RWPE1 (cell line): ENCODE measurements around the gene ZNF446.

Experiments
- CTCF ChIA-PET: fragments of 350-600 bp; sonication (Branson Sonifier 250); formaldehyde crosslinking; extraction: SDS; loops from one replicate; lab custom pipeline; 2021; lab: Yijun Ruan, JAX
- POLR2A ChIA-PET: fragments of 400-600 bp; formaldehyde crosslinking; extraction: SDS; loops from one replicate; lab custom pipeline; 2020; ENCODE audit warnings: antibody characterized with exemption; ENCODE audit not compliant: low non-redundant PET; lab: Yijun Ruan, JAX
- DNase-seq: peaks from one replicate; pipeline ENCODE4 v3.0.0; 2012; ENCODE audit warnings: low spot score
- H3K27ac ChIP-seq: fragments of 450-650 bp; 2 replicates; pipeline ENCODE4 v1.5.1; 2017
- TF ChIP-seq, protein P1 (sequence below): fragments of 450-650 bp; conservative IDR thresholded peaks from 2 replicates; pipeline ENCODE4 v1.5.1; 2017; ENCODE audit warnings: low read depth, mild to moderate bottlenecking

Gene ZNF446

DNA sequence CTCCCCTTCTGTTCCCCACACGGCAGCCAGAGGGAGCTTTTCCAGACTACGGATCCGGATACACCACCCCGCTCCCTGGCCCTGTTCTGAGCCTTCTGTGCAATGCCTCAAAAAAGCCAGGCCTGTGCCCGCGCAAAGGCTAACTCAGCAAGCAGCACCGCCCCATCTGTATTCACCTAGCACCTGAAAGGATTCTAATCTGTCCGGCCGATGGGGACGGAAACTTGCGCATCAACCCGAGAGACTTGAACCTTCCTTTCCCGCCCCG is 42.9 kb downstream of the ZNF446 start:
- peak overlapping the region; percentile 98 for H3K27ac ChIP-seq
- ChIA-PET POLR2A (interaction anchor here (0.5 to 2.1 kb wide), 3 partner anchors 26 to 44 kb away, joined by 3 to 7 read pairs (median 6); partner anchors contain the start of gene TRIM28), CTCF (interaction anchor here (0.6 to 2.2 kb wide), 13 partner anchors 10 to 265 kb away, joined by 3 to 11 read pairs (median 4); partner anchors contain the start of genes CHMP2A, TRIM28 and UBE2M)
- DNase-seq, result peak; percentile 75
- TF ChIP-seq, protein P1, sequence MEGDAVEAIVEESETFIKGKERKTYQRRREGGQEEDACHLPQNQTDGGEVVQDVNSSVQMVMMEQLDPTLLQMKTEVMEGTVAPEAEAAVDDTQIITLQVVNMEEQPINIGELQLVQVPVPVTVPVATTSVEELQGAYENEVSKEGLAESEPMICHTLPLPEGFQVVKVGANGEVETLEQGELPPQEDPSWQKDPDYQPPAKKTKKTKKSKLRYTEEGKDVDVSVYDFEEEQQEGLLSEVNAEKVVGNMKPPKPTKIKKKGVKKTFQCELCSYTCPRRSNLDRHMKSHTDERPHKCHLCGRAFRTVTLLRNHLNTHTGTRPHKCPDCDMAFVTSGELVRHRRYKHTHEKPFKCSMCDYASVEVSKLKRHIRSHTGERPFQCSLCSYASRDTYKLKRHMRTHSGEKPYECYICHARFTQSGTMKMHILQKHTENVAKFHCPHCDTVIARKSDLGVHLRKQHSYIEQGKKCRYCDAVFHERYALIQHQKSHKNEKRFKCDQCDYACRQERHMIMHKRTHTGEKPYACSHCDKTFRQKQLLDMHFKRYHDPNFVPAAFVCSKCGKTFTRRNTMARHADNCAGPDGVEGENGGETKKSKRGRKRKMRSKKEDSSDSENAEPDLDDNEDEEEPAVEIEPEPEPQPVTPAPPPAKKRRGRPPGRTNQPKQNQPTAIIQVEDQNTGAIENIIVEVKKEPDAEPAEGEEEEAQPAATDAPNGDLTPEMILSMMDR, result peak; percentile 44; the same call in 1 of the 2 replicates

DNA sequence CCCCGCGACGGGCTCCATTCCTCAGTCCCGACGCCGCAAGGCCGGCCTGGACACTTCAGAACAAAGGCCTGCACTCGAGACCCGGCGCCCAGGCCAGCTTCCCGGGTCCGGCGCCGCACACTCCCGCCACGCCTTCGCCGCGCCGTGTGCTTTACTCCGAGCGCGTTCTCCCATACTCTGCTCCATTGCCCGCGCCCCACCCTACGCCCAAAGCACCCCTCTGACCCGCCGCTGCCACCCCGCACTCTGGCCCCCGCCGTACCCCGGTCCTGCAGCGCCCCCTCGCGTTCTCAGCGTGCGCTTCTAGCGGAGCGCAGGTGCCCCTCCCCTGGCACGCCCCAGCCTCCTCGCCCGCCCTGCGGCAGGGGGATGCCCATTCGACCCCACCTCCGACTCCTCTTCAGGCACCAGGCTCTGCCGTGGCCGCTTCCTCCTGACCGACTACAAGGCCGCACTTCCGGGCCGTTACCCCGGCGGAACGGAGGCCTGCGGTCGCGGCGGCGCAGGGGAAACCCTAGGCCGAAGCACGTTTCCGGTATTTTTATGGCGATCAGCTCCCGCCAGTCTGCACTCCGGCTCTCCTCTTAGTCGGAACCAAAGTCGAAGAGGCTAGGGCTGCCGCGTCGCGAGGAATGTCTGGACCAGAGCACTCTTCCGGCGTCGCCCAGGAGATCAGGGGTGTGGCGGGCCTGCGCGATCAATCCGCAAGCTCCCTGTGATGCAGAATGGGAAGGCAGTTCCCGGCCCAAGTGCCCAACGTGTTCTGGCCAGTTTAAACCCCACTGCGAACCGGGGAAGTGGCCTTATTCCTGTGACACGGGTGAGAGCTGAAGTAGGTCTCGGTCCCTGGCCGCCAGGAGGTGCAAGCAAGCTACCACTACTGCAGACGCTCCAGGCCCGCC is 43.5 kb downstream of the ZNF446 start, which contains the start of gene ZBTB45:
TSS of gene ZBTB45 (minus strand) at position 456 of the 902 bp plus-strand sequence. CDS start 2,137 bp downstream, outside the sequence.
- peak; percentile 88 for DNase-seq
- TF ChIP-seq, protein P1, result peak; percentile 73
- POLR2A ChIA-PET, result interaction anchor here (0.5 to 2.1 kb wide), 8 partner anchors 25 to 1043 kb away, joined by 3 to 7 read pairs (median 3); partner anchors contain the start of genes CHMP2A, RNF225 and TRIM28
- CTCF ChIA-PET, result interaction anchor here (0.6 to 2.2 kb wide), 17 partner anchors 10 to 1126 kb away, joined by 3 to 11 read pairs (median 4); partner anchors contain the start of genes CHMP2A and TRIM28
- H3K27ac ChIP-seq, result peak within 1 kb of the TSS; percentile 98

DNA sequence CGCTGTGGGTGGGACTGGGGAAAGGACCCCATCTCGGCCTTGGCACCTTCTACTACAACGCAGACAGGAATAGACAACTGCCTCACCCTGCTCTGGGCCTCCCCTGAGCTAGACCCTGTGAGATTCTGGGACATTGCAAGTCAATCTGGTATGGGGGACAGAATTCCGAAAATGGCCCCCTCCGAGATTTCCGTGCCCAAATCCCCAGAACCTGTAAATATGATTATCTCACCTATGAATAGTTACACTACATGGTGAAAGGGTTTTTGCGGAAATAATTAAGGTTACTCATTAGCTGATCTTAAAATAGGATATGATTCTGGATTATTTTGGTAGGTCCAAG is 44.1 kb downstream of the ZNF446 start:
- ChIA-PET POLR2A (interaction anchor here (0.5 to 2.1 kb wide), 6 partner anchors 24 to 164 kb away, joined by 3 to 7 read pairs (median 4); partner anchors contain the start of genes CHMP2A, RNF225 and TRIM28), CTCF (interaction anchor here (0.6 to 2.2 kb wide), 7 partner anchors 20 to 52 kb away, joined by 3 to 11 read pairs (median 3); partner anchors contain the start of genes CHMP2A and TRIM28)
- TF ChIP-seq, protein P1, result no peak
- no peak for DNase-seq
- H3K27ac ChIP-seq, result peak overlapping the region; percentile 98

DNA sequence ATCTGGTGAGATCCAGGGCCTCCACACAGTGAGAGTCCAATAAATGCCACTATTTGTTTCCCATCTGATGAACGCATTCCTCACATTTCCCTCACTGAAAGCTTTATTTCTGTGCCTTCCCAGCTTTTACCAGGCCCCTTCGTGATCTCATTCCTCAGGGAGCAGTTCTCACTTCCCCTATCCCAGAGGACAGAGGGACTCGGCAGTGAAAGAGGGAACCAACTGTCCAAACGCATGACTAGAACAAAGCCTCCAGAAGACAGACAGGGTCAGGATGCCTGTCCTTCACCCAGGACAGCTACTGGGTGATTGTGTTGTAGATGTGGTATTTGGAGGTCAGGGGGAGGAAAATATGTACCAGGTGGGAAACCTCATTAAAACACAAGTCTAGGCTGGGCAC is 45.5 kb downstream of the ZNF446 start:
- ChIA-PET POLR2A (interaction anchor here (0.6 to 0.7 kb wide), 2 partner anchors 38 to 45 kb away, joined by 5 read pairs; no protein-coding TSS in a partner anchor), CTCF (interaction anchor here (1.0 kb wide), 1 partner anchor 14 kb away, joined by 3 read pairs; no protein-coding TSS in a partner anchor)
- no peak overlapping the region for H3K27ac ChIP-seq
- DNase-seq, result no peak
- TF ChIP-seq, protein P1, result no peak

DNA sequence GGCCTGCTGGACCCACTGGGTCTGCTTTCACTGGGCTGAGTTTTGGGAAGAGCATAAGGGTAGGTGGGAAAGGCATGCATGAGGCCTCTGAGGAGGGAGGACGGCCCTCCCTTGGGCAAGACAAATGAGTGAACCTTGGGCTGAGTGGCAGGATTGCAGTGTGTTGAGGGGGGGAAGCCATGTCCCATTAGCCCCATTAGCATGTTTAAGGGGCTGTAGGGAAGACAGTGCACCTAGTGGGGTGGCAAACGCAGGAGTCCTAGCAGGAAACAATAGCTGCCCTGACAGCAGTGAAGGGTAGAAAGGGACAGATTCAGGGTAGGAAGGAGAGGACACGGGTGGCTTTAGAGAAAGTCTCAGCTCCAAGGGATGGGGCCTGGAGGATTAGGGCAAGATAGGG is 46.6 kb downstream of the ZNF446 start:
- ChIA-PET POLR2A (interaction anchor here (0.7 kb wide), 1 partner anchor 21 kb away, joined by 3 read pairs; the partner anchor contains the start of gene TRIM28), CTCF (no interaction called here)
- no peak for DNase-seq
- H3K27ac ChIP-seq, result no peak overlapping the region
- TF ChIP-seq, protein P1, result no peak

DNA sequence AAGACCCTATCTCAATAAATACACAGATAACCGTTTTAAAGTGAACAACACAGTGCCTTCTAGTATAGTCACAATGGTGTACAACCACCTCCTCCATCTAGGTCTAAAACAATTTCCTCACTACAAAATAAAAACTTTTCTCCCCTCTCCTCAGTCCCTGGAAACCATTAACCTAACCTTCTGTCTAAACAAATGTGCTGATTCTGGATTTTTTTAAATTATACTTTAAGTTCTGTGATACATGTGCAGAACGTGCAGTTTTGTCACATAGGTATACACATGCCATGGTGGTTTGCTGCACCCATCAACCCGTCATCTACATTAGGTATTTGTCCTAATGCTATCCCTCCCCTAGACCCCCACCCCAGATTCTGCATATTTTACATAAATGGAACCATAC is 53.3 kb downstream of the ZNF446 start:
- no peak overlapping the region for H3K27ac ChIP-seq
- POLR2A ChIA-PET, result interaction anchor here (0.6 kb wide), 1 partner anchor 16 kb away, joined by 3 read pairs; no protein-coding TSS in a partner anchor
- TF ChIP-seq, protein P1, result no peak
- CTCF ChIA-PET, result no interaction called here
- DNase-seq, result no peak
